Smooth muscle cell (in vitro differentiated cells): ENCODE results near the gene UAP1. TPM values are rescaled to one million over a fixed set of nuclear protein-coding genes. Genes with fewer than 3 reads are reported as not detected.
"Not testable (repeated sequence)": the region's sequence is repeated elsewhere in the genome, so short reads cannot be mapped to it uniquely, and the experiment has no call there.

ENCODE experiments used
- DNase-seq: peaks from one replicate; lab custom pipeline; 2025; ENCODE audit not compliant: unreplicated experiment; lab: John Stamatoyannopoulos, UW
- H2AFZ ChIP-seq: fragments of 200-600 bp; sonication (generic); 2 replicates; pipeline ENCODE4 v1.6.0; 2016; ENCODE audit warnings: antibody characterized with exemption, low read depth, mild to moderate bottlenecking
- H3F3A ChIP-seq: fragments of 200-600 bp; sonication (generic); 2 replicates; pipeline ENCODE4 v1.6.0; 2017; ENCODE audit warnings: antibody characterized with exemption, low read depth
- H3K27ac ChIP-seq: fragments of 200-600 bp; sonication (generic); 2 replicates; pipeline ENCODE4 v1.5.1; 2016; ENCODE audit warnings: low read depth, mild to moderate bottlenecking
- H3K27me3 ChIP-seq: fragments of 200-600 bp; sonication (generic); 2 replicates; pipeline ENCODE4 v1.6.1; 2016; ENCODE audit warnings: low read depth, mild to moderate bottlenecking
- H3K36me3 ChIP-seq: fragments of 200-600 bp; sonication (generic); 2 replicates; pipeline ENCODE4 v1.5.1; 2016; ENCODE audit warnings: low read depth
- H3K4me1 ChIP-seq: fragments of 200-600 bp; sonication (generic); 2 replicates; pipeline ENCODE4 v1.5.1; 2016; ENCODE audit warnings: low read depth
- H3K4me2 ChIP-seq: fragments of 200-600 bp; sonication (generic); 2 replicates; pipeline ENCODE4 v1.6.0; 2016; ENCODE audit warnings: mild to moderate bottlenecking
- H3K4me3 ChIP-seq: fragments of 200-600 bp; sonication (generic); 2 replicates; pipeline ENCODE4 v1.5.1; 2016; ENCODE audit warnings: mild to moderate bottlenecking
- H3K79me2 ChIP-seq: fragments of 200-600 bp; sonication (generic); 2 replicates; pipeline ENCODE4 v1.6.0; 2016; ENCODE audit warnings: low read depth, mild to moderate bottlenecking
- H3K9ac ChIP-seq: fragments of 200-600 bp; sonication (generic); 2 replicates; pipeline ENCODE4 v1.6.0; 2016; ENCODE audit warnings: low read depth
- H3K9me3 ChIP-seq: fragments of 200-600 bp; sonication (generic); replicated peaks from 2 replicates; pipeline ENCODE4 v1.5.1; 2016; ENCODE audit warnings: low read depth
- H4K20me1 ChIP-seq: fragments of 200-600 bp; sonication (generic); 2 replicates; pipeline ENCODE4 v1.6.0; 2016; ENCODE audit warnings: low read depth
- WGBS: methylation state at CpG from one replicate; pipeline ENCODE4 v1.1.7; 2016; ENCODE audit warnings: low lambda C conversion rate; 5-methylcytosine and 5-hydroxymethylcytosine counted together
- polyA plus RNA-seq: library from polyadenylated mRNA; unstranded; fragments of >200 nt; fragmentation: Nextera tagmentation; extraction: Ambion mirVana; gene quantifications from 2 replicates; pipeline ENCODE4 v1.2.1, GENCODE V29; 2016
- total RNA-seq: library from RNA; depleted of rRNA; stranded (reverse); fragments of >200 nt; gene quantifications from 2 replicates; pipeline ENCODE4 v1.2.3, GENCODE V29; 2014
- TF ChIP-seq, protein P1 (sequence below): fragments of 200-600 bp; sonication (generic); IDR thresholded peaks from 2 replicates; pipeline ENCODE4 v1.5.1; 2017; ENCODE audit warnings: borderline replicate concordance, mild to moderate bottlenecking, antibody characterized with exemption; ENCODE audit not compliant: insufficient read depth, poor library complexity, severe bottlenecking

Gene UAP1
- total and polyA plus RNA-seq, 2 experiments from 2014 or later = 64.2 to 83.8 TPM

GRCh38 chr1:162580308-162580707 lies 18.8 kb downstream of the UAP1 start:
- H4K20me1 ChIP-seq = peaks cover 64% of the 10 kb centered on the region
- H3K4me3 ChIP-seq = no peak overlapping the region
- no peak overlapping the region for H2AFZ ChIP-seq
- H3K36me3 ChIP-seq = peaks cover 29% of the 10 kb centered on the region
- TF ChIP-seq, protein P1, sequence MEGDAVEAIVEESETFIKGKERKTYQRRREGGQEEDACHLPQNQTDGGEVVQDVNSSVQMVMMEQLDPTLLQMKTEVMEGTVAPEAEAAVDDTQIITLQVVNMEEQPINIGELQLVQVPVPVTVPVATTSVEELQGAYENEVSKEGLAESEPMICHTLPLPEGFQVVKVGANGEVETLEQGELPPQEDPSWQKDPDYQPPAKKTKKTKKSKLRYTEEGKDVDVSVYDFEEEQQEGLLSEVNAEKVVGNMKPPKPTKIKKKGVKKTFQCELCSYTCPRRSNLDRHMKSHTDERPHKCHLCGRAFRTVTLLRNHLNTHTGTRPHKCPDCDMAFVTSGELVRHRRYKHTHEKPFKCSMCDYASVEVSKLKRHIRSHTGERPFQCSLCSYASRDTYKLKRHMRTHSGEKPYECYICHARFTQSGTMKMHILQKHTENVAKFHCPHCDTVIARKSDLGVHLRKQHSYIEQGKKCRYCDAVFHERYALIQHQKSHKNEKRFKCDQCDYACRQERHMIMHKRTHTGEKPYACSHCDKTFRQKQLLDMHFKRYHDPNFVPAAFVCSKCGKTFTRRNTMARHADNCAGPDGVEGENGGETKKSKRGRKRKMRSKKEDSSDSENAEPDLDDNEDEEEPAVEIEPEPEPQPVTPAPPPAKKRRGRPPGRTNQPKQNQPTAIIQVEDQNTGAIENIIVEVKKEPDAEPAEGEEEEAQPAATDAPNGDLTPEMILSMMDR = no peak
- H3K79me2 ChIP-seq = no peaks in the 10 kb centered on the region
- H3K9me3 ChIP-seq = no peaks in the 10 kb centered on the region
- no peak overlapping the region for H3K27ac ChIP-seq
- no peak overlapping the region for H3K4me2 ChIP-seq
- H3K9ac ChIP-seq = no peak overlapping the region
- no peaks in the 10 kb centered on the region for H3F3A ChIP-seq
- DNase-seq = no peak
- H3K27me3 ChIP-seq = no peaks in the 10 kb centered on the region
- no peaks in the 10 kb centered on the region for H3K4me1 ChIP-seq

GRCh38 chr1:162582901-162583300 lies 21.4 kb downstream of the UAP1 start:
- H3K9ac ChIP-seq, H3K4me2 ChIP-seq, H3K4me3 ChIP-seq, H3K27me3 ChIP-seq, H3K27ac ChIP-seq, DNase-seq, H3K9me3 ChIP-seq, H2AFZ ChIP-seq, H3K79me2 ChIP-seq, H3F3A ChIP-seq, H3K4me1 ChIP-seq: not testable (repeated sequence)
- peaks cover 57% of the 10 kb centered on the region for H4K20me1 ChIP-seq
- H3K36me3 ChIP-seq = peaks cover 35% of the 10 kb centered on the region
- WGBS = 86% methylated on average over 5 of the region's 6 CpGs

- not testable (repeated sequence) for H3K9ac ChIP-seq, H3K4me3 ChIP-seq, H3K27me3 ChIP-seq, H2AFZ ChIP-seq, H3F3A ChIP-seq, H3K9me3 ChIP-seq, H3K79me2 ChIP-seq, H3K27ac ChIP-seq, DNase-seq, H3K4me2 ChIP-seq, H3K4me1 ChIP-seq
- WGBS = 100% methylated on average over 4 of the region's 4 CpGs
- peaks cover 35% of the 10 kb centered on the region for H3K36me3 ChIP-seq
- peaks cover 53% of the 10 kb centered on the region for H4K20me1 ChIP-seq
Observed at GRCh38 chr1:162585101-162585500, 23.6 kb downstream of the UAP1 start.

GRCh38 chr1:162587347-162587746 lies 25.8 kb downstream of the UAP1 start:
- H3K36me3 ChIP-seq = peaks cover 22% of the 10 kb centered on the region
- no peak overlapping the region for H3K4me3 ChIP-seq
- H3K27ac ChIP-seq = no peak overlapping the region
- peaks cover 43% of the 10 kb centered on the region for H4K20me1 ChIP-seq
- H3K4me1 ChIP-seq = no peaks in the 10 kb centered on the region
- no peak overlapping the region for H3K4me2 ChIP-seq
- no peaks in the 10 kb centered on the region for H3F3A ChIP-seq
- H3K79me2 ChIP-seq = no peaks in the 10 kb centered on the region
- WGBS = 91% methylated on average over 6 of the region's 6 CpGs
- no peak for DNase-seq
- TF ChIP-seq, protein P1 = no peak
- H2AFZ ChIP-seq = no peak overlapping the region
- H3K27me3 ChIP-seq = no peaks in the 10 kb centered on the region
- no peaks in the 10 kb centered on the region for H3K9me3 ChIP-seq
- no peak overlapping the region for H3K9ac ChIP-seq

DNA sequence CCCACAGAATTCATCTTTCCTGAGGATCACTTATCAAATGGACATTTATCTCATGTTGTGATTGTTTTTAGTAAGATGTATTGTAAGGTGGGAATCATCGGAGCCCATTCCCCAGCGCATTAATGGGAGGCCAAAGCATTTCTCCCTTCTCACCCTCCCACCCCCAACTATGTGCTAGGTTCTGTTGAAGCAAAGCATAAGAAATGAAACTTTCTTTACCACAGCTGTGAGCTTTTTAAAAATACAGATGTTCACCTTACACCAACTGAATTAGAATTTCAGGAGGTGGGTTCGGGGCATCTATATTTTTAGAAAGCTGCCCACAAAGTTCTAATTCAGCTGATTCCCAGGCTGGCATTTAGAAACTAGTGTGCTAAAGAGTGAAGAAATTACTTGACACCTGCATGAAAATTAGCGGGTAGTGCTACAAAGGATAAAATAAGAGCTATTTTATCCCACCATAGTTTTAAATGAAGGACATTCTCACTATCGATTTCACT lies 26.3 kb downstream of the UAP1 start:
- H3K9ac ChIP-seq = no peak overlapping the region
- H3F3A ChIP-seq = no peaks in the 10 kb centered on the region
- H3K9me3 ChIP-seq = no peaks in the 10 kb centered on the region
- no peak overlapping the region for H3K4me2 ChIP-seq
- H4K20me1 ChIP-seq = peaks cover 42% of the 10 kb centered on the region
- WGBS = 98% methylated on average over 5 of the region's 5 CpGs
- no peak overlapping the region for H3K27ac ChIP-seq
- H2AFZ ChIP-seq = no peak overlapping the region
- TF ChIP-seq, protein P1 = no peak
- DNase-seq = no peak
- no peaks in the 10 kb centered on the region for H3K4me1 ChIP-seq
- H3K27me3 ChIP-seq = no peaks in the 10 kb centered on the region
- no peaks in the 10 kb centered on the region for H3K79me2 ChIP-seq
- no peak overlapping the region for H3K4me3 ChIP-seq
- peaks cover 22% of the 10 kb centered on the region for H3K36me3 ChIP-seq
